Measurements from ENCODE around the gene RALGAPA2. TPM values are rescaled to one million over a fixed set of nuclear protein-coding genes. Genes with fewer than 3 reads are reported as not detected.

Gene RALGAPA2
- total RNA-seq, 2 experiments from 2014 or later: 21.2 to 21.9 TPM

DNA sequence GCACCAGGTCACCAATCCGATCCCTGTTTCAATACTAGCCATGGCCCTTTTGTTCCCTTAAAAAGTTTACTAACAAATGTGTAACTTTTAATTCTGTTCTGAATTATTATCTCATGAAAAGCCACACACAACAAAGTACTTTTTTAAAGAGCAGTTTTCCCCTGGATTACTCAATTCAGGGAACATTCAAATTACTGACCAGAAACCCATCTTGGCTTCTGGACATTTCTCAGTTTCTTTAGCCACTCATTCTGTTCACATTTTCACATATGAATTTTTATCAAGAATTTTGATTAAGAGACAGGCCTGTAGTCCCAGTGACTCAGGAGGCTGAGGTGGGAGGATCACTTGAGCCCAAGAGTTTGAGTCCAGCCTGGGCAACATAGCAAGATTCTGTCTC, 297.1 kb downstream of the RALGAPA2 start:
- ATAC-seq (ENCODE audit: poor library complexity): no peak
- TF ChIP-seq, protein P1, sequence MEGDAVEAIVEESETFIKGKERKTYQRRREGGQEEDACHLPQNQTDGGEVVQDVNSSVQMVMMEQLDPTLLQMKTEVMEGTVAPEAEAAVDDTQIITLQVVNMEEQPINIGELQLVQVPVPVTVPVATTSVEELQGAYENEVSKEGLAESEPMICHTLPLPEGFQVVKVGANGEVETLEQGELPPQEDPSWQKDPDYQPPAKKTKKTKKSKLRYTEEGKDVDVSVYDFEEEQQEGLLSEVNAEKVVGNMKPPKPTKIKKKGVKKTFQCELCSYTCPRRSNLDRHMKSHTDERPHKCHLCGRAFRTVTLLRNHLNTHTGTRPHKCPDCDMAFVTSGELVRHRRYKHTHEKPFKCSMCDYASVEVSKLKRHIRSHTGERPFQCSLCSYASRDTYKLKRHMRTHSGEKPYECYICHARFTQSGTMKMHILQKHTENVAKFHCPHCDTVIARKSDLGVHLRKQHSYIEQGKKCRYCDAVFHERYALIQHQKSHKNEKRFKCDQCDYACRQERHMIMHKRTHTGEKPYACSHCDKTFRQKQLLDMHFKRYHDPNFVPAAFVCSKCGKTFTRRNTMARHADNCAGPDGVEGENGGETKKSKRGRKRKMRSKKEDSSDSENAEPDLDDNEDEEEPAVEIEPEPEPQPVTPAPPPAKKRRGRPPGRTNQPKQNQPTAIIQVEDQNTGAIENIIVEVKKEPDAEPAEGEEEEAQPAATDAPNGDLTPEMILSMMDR (IDR thresholded peaks at IDR 0.05): no peak
- Histone ChIP-seq H3K27ac (ENCODE audit: low read depth in 1 of 2, low read length in 2 of 2) (no peak overlapping the region), H3K4me3 (ENCODE audit: low read length) (no peak overlapping the region), H3K9me3 (ENCODE audit: control insufficient read depth in 1 of 2, insufficient read depth in 1 of 2, low read length in 2 of 2) (no peaks in the 10 kb centered on the region), H3K4me1 (ENCODE audit: insufficient read depth, low read length) (no peaks in the 10 kb centered on the region), H3K27me3 (ENCODE audit: control insufficient read depth in 1 of 2, insufficient read depth in 2 of 2, low read length in 2 of 2) (no peaks in the 10 kb centered on the region), H3K36me3 (ENCODE audit: insufficient read depth, low read length) (peaks cover 13% of the 10 kb centered on the region)
- H3K36me3 Mint-ChIP-seq (ENCODE audit: low read depth): peaks cover 31% of the 10 kb centered on the region
- POLR2A ChIA-PET: no interaction called here
- no peak overlapping the region for H3K27ac Mint-ChIP-seq
- H3K4me3 Mint-ChIP-seq: no peak overlapping the region
- no peaks in the 10 kb centered on the region for H3K27me3 Mint-ChIP-seq
- CTCF ChIA-PET: no interaction called here
- H3K4me1 Mint-ChIP-seq (ENCODE audit: low read depth): no peaks in the 10 kb centered on the region
- no peaks in the 10 kb centered on the region for H3K9me3 Mint-ChIP-seq
- intact Hi-C loops (cut with DNase I, micrococcal nuclease): no loop called here
- DNase-seq: no peak

DNA sequence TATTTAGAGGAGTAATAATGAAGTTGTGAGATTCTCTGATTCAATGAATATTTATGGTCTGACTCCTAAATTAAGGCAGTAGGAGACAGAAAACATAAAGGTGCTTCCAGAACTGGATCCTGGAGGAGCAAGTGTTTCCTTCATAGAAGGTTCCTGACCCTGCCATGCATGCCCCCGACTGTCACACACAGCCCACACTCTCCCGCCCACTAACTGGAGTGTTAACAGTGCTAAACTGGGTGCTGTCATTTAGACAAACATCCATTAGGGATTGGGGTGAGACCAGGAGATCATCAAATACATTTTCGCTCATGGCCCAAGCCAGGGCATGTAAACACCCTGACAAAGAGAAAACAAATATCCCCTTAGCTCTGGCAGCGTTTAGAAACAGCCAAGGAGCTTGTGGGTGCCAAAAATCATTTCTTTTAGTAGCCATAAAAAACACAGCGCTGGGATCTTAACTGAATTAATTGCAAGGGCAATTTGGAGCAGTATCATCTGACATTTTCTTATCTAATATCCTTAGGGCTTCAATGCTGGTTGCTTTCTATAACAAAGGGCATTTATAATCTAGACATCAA, 297.7 kb downstream of the RALGAPA2 start:
- Mint-ChIP-seq H3K27me3 (no peaks in the 10 kb centered on the region), H3K36me3 (ENCODE audit: low read depth) (peaks cover 31% of the 10 kb centered on the region), H3K4me3 (no peak overlapping the region), H3K9me3 (no peaks in the 10 kb centered on the region), H3K4me1 (ENCODE audit: low read depth) (no peaks in the 10 kb centered on the region), H3K27ac (no peak overlapping the region)
- ChIA-PET CTCF (no interaction called here), POLR2A (no interaction called here)
- Histone ChIP-seq H3K27ac (ENCODE audit: low read depth in 1 of 2, low read length in 2 of 2) (no peak overlapping the region), H3K4me3 (ENCODE audit: low read length) (no peak overlapping the region), H3K4me1 (ENCODE audit: insufficient read depth, low read length) (no peaks in the 10 kb centered on the region), H3K27me3 (ENCODE audit: control insufficient read depth in 1 of 2, insufficient read depth in 2 of 2, low read length in 2 of 2) (no peaks in the 10 kb centered on the region), H3K9me3 (ENCODE audit: control insufficient read depth in 1 of 2, insufficient read depth in 1 of 2, low read length in 2 of 2) (no peaks in the 10 kb centered on the region), H3K36me3 (ENCODE audit: insufficient read depth, low read length) (peaks cover 13% of the 10 kb centered on the region)
- DNase-seq: no peak
- no peak for ATAC-seq (ENCODE audit: poor library complexity)
- intact Hi-C loops (cut with DNase I, micrococcal nuclease): no loop called here
- TF ChIP-seq, protein P1 (IDR thresholded peaks at IDR 0.05): no peak

DNA sequence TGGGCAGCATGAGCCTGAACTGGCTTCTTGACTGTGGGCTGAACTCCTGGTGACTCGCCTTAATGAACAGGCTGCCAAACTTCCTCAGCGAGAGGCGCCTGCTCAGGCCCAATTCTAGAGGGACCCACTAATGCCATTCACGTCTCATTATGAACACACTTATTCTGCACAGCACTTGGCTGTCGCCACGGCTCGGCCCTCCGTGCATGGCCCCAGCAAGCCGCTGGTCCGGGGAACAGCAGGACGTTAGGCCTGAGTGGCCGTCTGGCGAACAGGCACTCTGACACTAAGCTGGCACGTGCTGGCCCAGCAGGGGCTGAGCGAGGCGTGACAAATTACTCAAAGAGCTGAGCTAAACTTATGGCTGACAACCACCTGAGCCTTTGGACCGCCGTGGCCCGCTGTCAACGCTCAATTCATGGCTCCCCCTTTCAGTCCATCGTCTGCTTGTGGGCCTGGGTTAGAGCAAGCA, 298.6 kb downstream of the RALGAPA2 start:
- no peaks in the 10 kb centered on the region for H3K4me1 ChIP-seq (ENCODE audit: insufficient read depth, low read length)
- no peak for ATAC-seq (ENCODE audit: poor library complexity)
- no peak overlapping the region for H3K4me3 ChIP-seq (ENCODE audit: low read length)
- Mint-ChIP-seq H3K4me1 (ENCODE audit: low read depth) (no peaks in the 10 kb centered on the region), H3K27ac (no peak overlapping the region), H3K9me3 (no peaks in the 10 kb centered on the region), H3K4me3 (no peak overlapping the region), H3K36me3 (ENCODE audit: low read depth) (peaks cover 29% of the 10 kb centered on the region), H3K27me3 (no peaks in the 10 kb centered on the region)
- H3K9me3 ChIP-seq (ENCODE audit: control insufficient read depth in 1 of 2, insufficient read depth in 1 of 2, low read length in 2 of 2): no peaks in the 10 kb centered on the region
- no peak overlapping the region for H3K27ac ChIP-seq (ENCODE audit: low read depth in 1 of 2, low read length in 2 of 2)
- POLR2A ChIA-PET: interaction anchor here (1.0 kb wide), 1 partner anchor 27 kb away, joined by 4 read pairs; no protein-coding TSS in a partner anchor
- TF ChIP-seq, protein P1 (IDR thresholded peaks at IDR 0.05): no peak
- no peaks in the 10 kb centered on the region for H3K27me3 ChIP-seq (ENCODE audit: control insufficient read depth in 1 of 2, insufficient read depth in 2 of 2, low read length in 2 of 2)
- H3K36me3 ChIP-seq (ENCODE audit: insufficient read depth, low read length): peaks cover 17% of the 10 kb centered on the region
- intact Hi-C loops (cut with DNase I, micrococcal nuclease): no loop called here
- no peak for DNase-seq
- CTCF ChIA-PET: no interaction called here

All from CD4-positive, alpha-beta T cell (primary cell).